ENCODE data around the gene VWCE. TPM values are rescaled to one million over a fixed set of nuclear protein-coding genes. Genes with fewer than 3 reads are reported as not detected.
"Not testable (repeated sequence)": the region's sequence is repeated elsewhere in the genome, so short reads cannot be mapped to it uniquely, and the experiment has no call there.

VWCE gene
- total RNA-seq, 3 donors from 2014 or later = 0.88 to 3.2 (median 2.6) TPM

GRCh38 chr11:61249201-61249600 is 45.9 kb downstream of the VWCE start:
- H3K36me3 ChIP-seq; intact Hi-C loops (cut with DNase I; ENCODE audit: low total_unique reads); H3K27ac ChIP-seq; H3K4me1 ChIP-seq; H3K9me3 ChIP-seq; H3K4me3 ChIP-seq; DNase-seq (ENCODE audit: low spot score in 2 of 2); H3K27me3 ChIP-seq: not testable (repeated sequence)

GRCh38 chr11:61248071-61248470 is 47.0 kb downstream of the VWCE start:
- H3K27me3 ChIP-seq; H3K4me1 ChIP-seq; H3K36me3 ChIP-seq; H3K27ac ChIP-seq; DNase-seq (ENCODE audit: low spot score in 2 of 2); H3K9me3 ChIP-seq; intact Hi-C loops (cut with DNase I; ENCODE audit: low total_unique reads); H3K4me3 ChIP-seq: not testable (repeated sequence)

- H3K27me3 ChIP-seq; H3K4me3 ChIP-seq; H3K36me3 ChIP-seq; DNase-seq (ENCODE audit: low spot score in 2 of 2); H3K27ac ChIP-seq; H3K9me3 ChIP-seq; intact Hi-C loops (cut with DNase I; ENCODE audit: low total_unique reads); H3K4me1 ChIP-seq: not testable (repeated sequence)
Observed at GRCh38 chr11:61245284-61245964, 49.7 kb downstream of the VWCE start.

DNA sequence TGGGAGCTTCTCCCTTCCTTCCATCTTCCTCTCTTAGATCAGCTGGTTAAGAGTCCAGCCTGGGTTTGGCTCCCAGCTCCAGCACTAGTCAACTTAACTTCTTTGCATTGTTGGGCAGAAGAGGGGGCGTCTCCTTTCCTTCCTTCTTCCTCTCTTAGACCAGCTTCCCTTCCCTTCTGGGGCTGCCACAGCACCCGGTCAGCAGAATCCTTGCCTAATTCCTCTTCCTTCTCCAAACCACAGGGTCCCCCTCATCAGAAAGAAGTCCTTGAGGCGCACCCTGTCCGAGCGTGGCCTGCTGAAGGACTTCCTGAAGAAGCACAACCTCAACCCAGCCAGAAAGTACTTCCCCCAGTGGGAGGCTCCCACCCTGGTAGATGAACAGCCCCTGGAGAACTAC is 53.6 kb downstream of the VWCE start:
- DNase-seq (ENCODE audit: low spot score in 2 of 2); H3K27me3 ChIP-seq; H3K9me3 ChIP-seq; H3K36me3 ChIP-seq; H3K27ac ChIP-seq; intact Hi-C loops (cut with DNase I; ENCODE audit: low total_unique reads); H3K4me3 ChIP-seq; H3K4me1 ChIP-seq: not testable (repeated sequence)

- H3K27ac ChIP-seq; H3K36me3 ChIP-seq; DNase-seq (ENCODE audit: low spot score in 2 of 2); H3K4me1 ChIP-seq; intact Hi-C loops (cut with DNase I; ENCODE audit: low total_unique reads); H3K9me3 ChIP-seq; H3K27me3 ChIP-seq; H3K4me3 ChIP-seq: not testable (repeated sequence)
Observed at GRCh38 chr11:61240875-61241274, 54.2 kb downstream of the VWCE start, which contains the start of gene PGA5. Gene PGA5, plus strand, starts transcription at chr11:61241175. Its CDS starts 52 bp downstream, at chr11:61241227.

DNA sequence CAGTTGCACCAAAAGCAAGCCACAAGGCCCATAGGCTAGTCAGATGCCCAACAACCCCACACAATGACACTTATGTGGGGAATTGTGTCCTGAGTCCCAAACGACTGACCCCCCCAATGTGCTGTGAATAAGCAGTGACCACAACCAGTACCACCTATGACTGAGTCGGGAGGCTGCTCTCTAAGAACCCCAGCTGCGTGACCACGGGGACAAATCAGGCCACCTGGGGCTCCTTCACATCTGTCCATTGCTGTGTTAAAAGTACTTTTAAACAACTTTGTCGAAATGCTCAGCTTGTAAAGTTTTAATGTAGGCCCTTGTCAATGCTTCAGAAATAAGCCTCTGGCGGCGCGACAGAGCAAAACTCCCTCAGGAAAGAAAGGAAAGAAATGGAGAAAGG is 54.8 kb downstream of the VWCE start:
- DNase-seq (ENCODE audit: low spot score in 2 of 2); H3K27ac ChIP-seq; intact Hi-C loops (cut with DNase I; ENCODE audit: low total_unique reads); H3K9me3 ChIP-seq; H3K27me3 ChIP-seq; H3K36me3 ChIP-seq; H3K4me1 ChIP-seq; H3K4me3 ChIP-seq: not testable (repeated sequence)

GRCh38 chr11:61237130-61237529 is 58.0 kb downstream of the VWCE start:
- DNase-seq (ENCODE audit: low spot score in 2 of 2); H3K4me3 ChIP-seq; H3K9me3 ChIP-seq; H3K27me3 ChIP-seq; H3K27ac ChIP-seq; intact Hi-C loops (cut with DNase I; ENCODE audit: low total_unique reads); H3K4me1 ChIP-seq; H3K36me3 ChIP-seq: not testable (repeated sequence)

DNA sequence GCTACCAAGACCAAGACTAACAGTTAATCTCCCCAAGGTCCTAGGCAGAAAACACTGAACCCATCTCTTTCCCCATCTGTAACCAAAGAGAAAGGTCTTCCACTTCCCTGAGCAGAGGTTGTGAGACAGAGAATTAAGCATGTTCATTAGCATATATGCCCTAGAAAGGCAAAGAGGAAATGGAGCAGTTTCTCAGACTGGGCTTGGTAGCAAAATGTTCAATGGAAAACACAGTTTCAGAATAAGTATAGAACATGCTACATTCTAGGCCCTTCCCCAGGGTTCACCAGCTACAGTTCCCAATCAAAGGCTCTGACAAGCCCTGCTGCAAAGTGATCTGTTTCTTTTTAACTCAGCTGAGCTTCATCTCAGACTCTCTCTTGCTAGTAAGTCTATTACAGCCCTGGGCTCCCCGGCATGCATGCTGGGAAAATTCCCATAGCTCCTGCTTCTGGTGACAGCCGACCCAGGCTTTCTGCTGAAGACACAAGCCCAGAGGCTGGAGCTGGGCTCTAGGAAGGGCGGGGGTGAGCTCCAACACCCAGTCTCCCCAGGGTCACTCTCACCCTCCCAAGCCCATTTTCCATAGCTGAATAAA is 62.5 kb downstream of the VWCE start:
- H3K27me3 ChIP-seq; H3K36me3 ChIP-seq; H3K4me3 ChIP-seq; H3K27ac ChIP-seq; intact Hi-C loops (cut with DNase I; ENCODE audit: low total_unique reads); H3K9me3 ChIP-seq; DNase-seq (ENCODE audit: low spot score in 2 of 2); H3K4me1 ChIP-seq: not testable (repeated sequence)

DNA sequence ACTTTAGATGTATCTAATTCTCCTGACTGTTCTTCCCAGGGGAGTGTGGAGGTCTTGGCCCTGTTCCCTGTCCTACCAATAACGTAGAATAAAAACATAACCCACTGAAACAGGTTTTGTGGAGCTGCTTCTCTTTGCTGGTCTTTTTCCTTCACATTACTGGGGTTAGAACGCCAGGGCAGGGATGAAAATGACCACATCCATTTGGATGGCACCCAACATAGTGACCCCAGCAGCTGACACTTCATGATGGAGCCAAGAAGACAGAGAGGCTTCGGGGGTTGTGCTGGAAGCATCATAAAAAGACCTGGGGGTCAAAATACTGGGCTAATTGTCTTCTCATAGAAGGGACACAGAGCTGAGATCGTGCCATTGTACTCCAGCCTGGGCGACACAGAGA is 63.5 kb downstream of the VWCE start:
- H3K9me3 ChIP-seq; H3K4me1 ChIP-seq; H3K27me3 ChIP-seq; H3K4me3 ChIP-seq; H3K36me3 ChIP-seq; intact Hi-C loops (cut with DNase I; ENCODE audit: low total_unique reads); H3K27ac ChIP-seq; DNase-seq (ENCODE audit: low spot score in 2 of 2): not testable (repeated sequence)

DNA sequence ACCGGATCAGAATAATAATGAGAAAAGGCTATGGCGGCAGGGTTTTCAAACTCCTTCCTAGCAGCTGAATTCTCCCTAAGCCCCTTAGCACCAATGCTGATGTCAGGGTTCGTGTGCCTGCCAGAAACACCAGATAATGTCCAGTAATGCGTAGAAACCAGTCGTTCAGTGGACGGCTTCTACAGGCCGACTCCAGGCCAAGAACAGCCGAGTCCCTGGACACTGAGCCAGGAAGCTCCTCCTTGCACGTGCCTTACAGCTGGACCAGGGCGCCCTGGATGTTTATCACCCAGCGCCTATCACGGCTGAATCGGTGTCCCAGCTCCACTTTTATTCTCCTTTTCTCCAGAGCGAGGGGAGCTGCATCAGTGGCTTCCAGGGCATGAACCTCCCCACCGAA is 64.1 kb downstream of the VWCE start:
- H3K4me1 ChIP-seq; DNase-seq (ENCODE audit: low spot score in 2 of 2); H3K27me3 ChIP-seq; H3K27ac ChIP-seq; intact Hi-C loops (cut with DNase I; ENCODE audit: low total_unique reads); H3K9me3 ChIP-seq; H3K36me3 ChIP-seq; H3K4me3 ChIP-seq: not testable (repeated sequence)

GRCh38 chr11:61229458-61229857 is 65.7 kb downstream of the VWCE start:
- H3K27me3 ChIP-seq; DNase-seq (ENCODE audit: low spot score in 2 of 2); H3K4me3 ChIP-seq; H3K9me3 ChIP-seq; H3K36me3 ChIP-seq; H3K27ac ChIP-seq; intact Hi-C loops (cut with DNase I; ENCODE audit: low total_unique reads); H3K4me1 ChIP-seq: not testable (repeated sequence)

GRCh38 chr11:61226457-61227137 is 68.5 kb downstream of the VWCE start:
- H3K27ac ChIP-seq; H3K27me3 ChIP-seq; H3K4me3 ChIP-seq; intact Hi-C loops (cut with DNase I; ENCODE audit: low total_unique reads); DNase-seq (ENCODE audit: low spot score in 2 of 2); H3K36me3 ChIP-seq; H3K9me3 ChIP-seq; H3K4me1 ChIP-seq: not testable (repeated sequence)

DNA sequence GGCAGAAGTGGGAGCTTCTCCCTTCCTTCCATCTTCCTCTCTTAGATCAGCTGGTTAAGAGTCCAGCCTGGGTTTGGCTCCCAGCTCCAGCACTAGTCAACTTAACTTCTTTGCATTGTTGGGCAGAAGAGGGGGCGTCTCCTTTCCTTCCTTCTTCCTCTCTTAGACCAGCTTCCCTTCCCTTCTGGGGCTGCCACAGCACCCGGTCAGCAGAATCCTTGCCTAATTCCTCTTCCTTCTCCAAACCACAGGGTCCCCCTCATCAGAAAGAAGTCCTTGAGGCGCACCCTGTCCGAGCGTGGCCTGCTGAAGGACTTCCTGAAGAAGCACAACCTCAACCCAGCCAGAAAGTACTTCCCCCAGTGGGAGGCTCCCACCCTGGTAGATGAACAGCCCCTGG is 72.4 kb downstream of the VWCE start:
- H3K27me3 ChIP-seq; intact Hi-C loops (cut with DNase I; ENCODE audit: low total_unique reads); H3K4me1 ChIP-seq; H3K4me3 ChIP-seq; DNase-seq (ENCODE audit: low spot score in 2 of 2); H3K9me3 ChIP-seq; H3K36me3 ChIP-seq; H3K27ac ChIP-seq: not testable (repeated sequence)
